ENCODE results near the gene CRYBA2.

Gene CRYBA2

GRCh38 chr2:218998414-218999002 lies 5.3 kb upstream of the CRYBA2 start:
- DNase-seq, result no peak

- no peak for DNase-seq
These were observed 4.5 kb upstream of the CRYBA2 start for GRCh38 chr2:218997731-218998130.

- DNase-seq, result no peak
These were observed 3.7 kb upstream of the CRYBA2 start for GRCh38 chr2:218996937-218997336.

- no peak for DNase-seq
These were observed 2.9 kb upstream of the CRYBA2 start for GRCh38 chr2:218995972-218996711.

GRCh38 chr2:218995561-218995960 lies 2.3 kb upstream of the CRYBA2 start:
- no peak for DNase-seq

- no peak for DNase-seq
These were observed 398 bp downstream of the CRYBA2 start for GRCh38 chr2:218992703-218993344.

- no peak for DNase-seq
These were observed 1.0 kb downstream of the CRYBA2 start for GRCh38 chr2:218992196-218992595.

- DNase-seq, result no peak
These were observed 1.5 kb downstream of the CRYBA2 start for GRCh38 chr2:218991674-218992168.

GRCh38 chr2:218990612-218991011 lies 2.6 kb downstream of the CRYBA2 start:
- DNase-seq, result no peak

GRCh38 chr2:218990052-218990451 lies 3.2 kb downstream of the CRYBA2 start:
- no peak for DNase-seq

GRCh38 chr2:218988650-218989049 lies 4.6 kb downstream of the CRYBA2 start:
- DNase-seq, result no peak

GRCh38 chr2:218988164-218988563 lies 5.1 kb downstream of the CRYBA2 start:
- DNase-seq, result no peak

GRCh38 chr2:218986148-218986761 lies 7.0 kb downstream of the CRYBA2 start:
- DNase-seq, result no peak

GRCh38 chr2:218985325-218986091 lies 7.7 kb downstream of the CRYBA2 start:
- DNase-seq, result no peak

- DNase-seq, result no peak
These were observed 8.2 kb downstream of the CRYBA2 start, which contains the start of gene FEV for GRCh38 chr2:218985021-218985324. Gene FEV (minus strand): TSS chr2:218985184. CDS start chr2:218985075, 109 bp downstream.

- DNase-seq, result no peak
These were observed 8.8 kb downstream of the CRYBA2 start for GRCh38 chr2:218984239-218985020.

GRCh38 chr2:218983934-218984238 lies 9.3 kb downstream of the CRYBA2 start:
- no peak for DNase-seq

GRCh38 chr2:218983263-218983933 lies 9.8 kb downstream of the CRYBA2 start:
- DNase-seq, result no peak

- DNase-seq, result no peak
These were observed 10.5 kb downstream of the CRYBA2 start for GRCh38 chr2:218982586-218983262.

GRCh38 chr2:218981881-218982585 lies 11.2 kb downstream of the CRYBA2 start:
- DNase-seq, result no peak
